ENCODE results near the gene AGAP1.

AGAP1 gene

DNA sequence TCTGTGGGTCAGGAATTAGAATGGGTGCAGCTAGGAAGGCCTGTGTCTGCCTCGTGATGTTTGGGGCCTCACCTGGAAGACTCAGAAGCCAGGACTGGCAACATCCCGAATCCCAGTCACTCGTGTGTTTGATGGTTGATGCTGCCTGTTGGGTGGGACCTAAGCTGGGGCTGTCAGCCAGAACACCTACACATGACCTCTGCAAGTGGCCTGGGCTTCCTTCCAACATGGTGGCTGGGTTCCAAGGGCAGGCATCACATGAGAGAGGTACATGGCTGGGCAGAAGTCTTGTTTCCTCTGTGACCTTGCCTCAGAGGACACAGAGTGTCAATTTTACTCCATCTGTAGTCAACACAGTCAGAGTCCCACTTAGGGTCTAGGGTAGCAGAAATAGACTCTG lies 496.5 kb downstream of the AGAP1 start:
- no peak for FAIRE-seq
- DNase-seq (ENCODE audit: insufficient read length, low spot score) = no peak

DNA sequence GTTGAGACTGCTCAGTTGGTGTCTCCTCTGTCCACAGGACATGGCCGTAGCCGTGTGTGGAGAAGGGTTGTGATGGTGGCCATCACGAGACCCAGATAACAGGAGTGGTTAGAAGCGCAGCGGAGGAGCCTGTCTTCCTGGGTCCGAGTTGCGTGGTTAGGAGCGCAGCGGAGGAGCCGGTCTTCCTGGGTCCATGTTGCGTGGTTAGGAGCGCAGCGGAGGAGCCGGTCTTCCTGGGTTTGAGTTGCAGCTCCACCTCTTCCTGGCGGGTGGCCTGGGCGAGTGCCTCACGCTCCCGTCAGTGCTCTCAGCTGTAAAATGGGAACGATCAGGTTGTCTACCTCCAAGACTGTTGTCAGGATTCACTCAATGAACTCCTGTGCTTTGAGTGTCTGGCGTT lies 498.2 kb downstream of the AGAP1 start:
- no peak for FAIRE-seq
- no peak for DNase-seq (ENCODE audit: insufficient read length, low spot score)

DNA sequence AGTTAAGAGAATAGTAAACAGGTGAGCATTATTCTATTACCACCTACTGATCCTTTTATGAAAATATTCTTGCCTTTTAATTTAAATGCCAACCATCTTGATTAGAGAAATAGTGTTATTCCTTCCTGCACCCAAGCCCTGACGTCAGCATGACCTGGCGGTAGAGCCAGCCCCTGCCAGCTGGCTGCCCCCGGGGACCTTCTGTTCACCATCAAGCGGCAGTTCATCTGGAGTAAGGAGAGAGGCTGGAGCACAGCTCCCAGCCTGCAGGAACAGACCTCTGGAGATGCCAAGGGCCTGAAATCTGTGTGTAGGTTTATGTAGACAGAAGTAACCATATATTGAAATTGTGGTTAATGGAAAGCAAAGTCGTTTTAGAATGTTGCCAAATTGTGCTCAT lies 502.6 kb downstream of the AGAP1 start:
- no peak for DNase-seq (ENCODE audit: insufficient read length, low spot score)
- no peak for FAIRE-seq

DNA sequence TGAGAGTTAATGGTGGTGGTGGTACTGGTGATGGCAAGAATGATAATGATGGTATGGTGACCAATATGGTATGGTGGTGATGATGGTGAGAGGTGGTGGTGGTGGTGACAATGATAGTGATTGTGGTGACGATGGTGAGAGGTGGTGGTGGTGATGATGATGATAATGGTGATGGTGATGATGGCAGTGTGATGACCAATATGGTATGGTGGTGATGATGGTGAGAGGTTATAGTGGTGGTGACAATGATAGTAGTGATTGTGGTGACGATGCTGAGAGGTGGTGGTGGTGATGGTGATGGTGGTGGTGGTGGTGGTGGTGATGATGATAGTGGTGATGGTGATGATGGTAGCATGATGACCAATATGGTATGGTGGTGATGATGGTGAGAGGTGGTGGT lies 505.2 kb downstream of the AGAP1 start:
- FAIRE-seq = peak; percentile 99

DNA sequence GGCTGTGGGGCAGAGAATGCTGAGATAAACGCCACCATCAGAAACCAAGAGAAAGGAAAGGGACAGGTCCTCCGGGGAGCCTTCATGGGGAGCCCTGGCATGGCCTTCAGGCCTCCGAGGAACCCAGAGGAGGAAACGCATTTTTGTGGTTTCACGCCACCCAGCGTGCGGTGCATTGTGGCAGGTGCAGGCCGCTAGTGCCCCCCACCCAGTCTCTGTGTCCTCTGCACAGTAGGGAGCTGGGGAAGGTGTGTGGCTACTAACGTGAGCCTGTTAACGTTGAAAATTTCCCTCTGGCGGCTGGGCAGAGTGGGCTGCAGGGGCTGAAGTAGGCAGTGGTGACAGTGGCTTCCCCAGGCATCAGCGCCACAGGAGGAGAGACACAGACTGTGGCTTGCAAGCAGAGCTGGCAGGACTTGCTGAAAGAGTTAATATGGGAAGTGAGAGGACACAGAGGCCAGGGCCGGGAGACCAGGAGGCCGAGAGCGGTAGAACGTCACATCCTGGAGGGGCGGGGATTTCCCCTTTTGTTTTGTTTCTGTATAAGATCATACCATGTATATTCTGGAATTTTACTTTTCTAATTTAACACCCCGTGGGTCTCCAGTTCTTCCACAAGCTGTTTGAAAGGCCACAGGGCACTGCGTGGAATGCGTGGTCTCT lies 507.5 kb downstream of the AGAP1 start:
- DNase-seq (ENCODE audit: insufficient read length, low spot score) (no peak), FAIRE-seq (no peak)

More for the DNA sequence above, 505.2 kb downstream of the AGAP1 start:
- no peak for DNase-seq (ENCODE audit: insufficient read length, low spot score)

DNA sequence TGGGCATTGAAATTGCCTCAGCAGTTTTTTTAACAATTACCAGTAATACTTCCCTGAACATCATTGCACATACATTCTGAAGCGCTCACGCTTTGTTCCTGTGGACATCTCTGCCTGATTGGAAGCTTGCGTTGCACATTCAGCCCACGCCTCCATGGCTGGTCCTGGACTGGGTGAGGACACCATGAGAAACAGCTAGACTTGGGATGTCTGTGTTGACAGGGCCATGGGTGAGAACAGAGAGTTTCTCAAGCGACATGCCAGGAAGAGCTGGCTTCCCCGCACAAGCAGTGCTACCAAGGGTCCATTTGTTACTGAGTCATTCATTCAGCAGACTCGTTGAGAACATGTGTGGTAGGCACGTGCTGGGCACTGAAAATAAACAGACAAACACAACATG lies 508.0 kb downstream of the AGAP1 start:
- FAIRE-seq (no peak), DNase-seq (ENCODE audit: insufficient read length, low spot score) (no peak)

DNA sequence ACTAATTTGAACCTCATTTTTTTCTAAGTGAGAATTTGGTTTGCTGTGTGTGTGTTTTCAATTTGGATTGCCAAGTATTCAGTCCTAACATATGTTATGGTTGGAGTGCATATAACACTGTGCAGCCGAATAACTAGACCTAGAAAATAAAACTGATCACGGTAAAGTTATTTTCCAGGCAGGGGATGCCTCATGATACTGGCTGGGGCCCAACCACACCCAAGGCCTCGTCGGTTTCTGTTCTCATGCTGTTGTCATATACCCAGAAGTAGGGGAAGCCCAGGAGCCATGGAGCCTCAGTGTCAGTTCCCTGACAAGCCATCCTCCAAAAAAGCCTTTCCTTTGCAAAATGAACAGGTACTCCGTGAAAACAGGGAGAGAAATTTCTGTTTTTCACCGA lies 514.2 kb downstream of the AGAP1 start:
- FAIRE-seq (no peak), DNase-seq (ENCODE audit: insufficient read length, low spot score) (no peak)

DNA sequence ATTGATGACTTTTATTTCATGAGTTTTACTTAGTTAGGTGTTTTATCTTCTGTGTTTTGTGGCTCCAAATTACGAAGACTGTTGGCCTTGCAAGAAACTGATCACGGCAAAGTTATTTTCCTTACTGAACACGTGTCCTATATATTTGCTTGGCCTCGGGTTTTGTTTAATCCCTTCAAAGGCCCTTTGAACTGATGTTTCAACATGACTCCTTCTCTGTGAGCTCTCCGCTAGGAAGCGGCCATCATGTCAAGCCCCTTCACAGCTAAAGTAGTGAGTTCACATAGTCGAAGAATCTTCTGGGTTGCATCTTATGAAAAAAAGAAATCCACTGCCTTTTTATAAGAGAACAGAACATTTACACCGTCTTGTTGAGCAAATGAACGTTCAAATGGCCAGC lies 515.0 kb downstream of the AGAP1 start:
- DNase-seq (ENCODE audit: insufficient read length, low spot score) (no peak), FAIRE-seq (no peak)

DNA sequence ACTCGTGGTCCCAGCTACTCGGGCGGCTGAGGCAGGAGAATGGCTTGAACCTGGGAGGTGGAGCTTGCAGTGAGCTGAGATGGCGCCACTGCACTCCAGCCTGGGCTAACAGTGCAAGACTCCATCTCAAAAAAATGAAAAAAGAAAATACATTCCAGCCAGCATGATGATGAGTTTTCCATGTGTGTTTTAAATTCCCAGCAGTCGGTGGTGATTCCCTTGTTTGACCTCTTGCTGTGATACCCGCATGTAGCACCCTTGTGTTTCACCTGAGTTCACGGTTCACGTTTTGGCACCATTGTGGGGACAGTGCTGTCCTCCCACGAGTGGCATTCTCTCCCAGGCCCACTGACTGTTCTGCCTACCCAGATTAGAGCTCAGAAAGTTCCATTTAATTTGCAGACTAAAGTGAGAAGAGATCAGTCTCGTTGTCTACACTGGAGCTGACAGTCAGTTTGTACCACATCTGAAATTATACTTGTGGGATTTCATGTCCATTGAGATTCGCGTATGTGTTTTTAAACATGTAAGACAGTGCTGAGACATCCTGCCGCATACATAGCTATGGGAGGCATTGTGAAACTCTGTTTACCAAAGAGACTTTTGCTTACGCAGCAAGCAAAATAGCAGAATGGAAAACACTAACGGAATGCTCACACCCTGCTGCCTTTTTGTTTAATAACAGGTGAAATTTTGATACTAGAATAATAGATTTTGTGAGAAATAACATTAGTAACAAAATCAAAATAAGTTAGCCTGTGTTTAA lies 517.3 kb downstream of the AGAP1 start:
- FAIRE-seq (no peak), DNase-seq (ENCODE audit: insufficient read length, low spot score) (no peak)

DNA sequence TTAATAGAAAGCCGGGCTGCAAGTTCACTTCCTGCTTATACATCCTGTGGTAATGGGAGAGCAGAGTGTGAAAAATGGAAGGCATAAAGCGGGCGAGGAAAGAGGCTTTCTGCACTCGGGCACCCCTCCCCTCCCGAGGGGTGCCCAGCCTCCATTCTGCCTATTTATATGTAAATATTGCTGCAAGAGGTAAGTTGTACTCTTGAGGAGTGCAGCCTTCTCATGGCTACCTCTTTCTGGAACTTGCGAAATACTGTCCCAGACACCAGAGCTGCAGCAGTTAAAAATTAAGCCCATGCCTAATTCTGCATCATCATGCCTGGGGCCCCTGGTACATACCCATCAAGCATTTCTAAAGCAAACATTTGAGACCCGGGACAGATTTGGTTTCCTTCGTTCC lies 518.3 kb downstream of the AGAP1 start:
- no peak for FAIRE-seq
- no peak for DNase-seq (ENCODE audit: insufficient read length, low spot score)

DNA sequence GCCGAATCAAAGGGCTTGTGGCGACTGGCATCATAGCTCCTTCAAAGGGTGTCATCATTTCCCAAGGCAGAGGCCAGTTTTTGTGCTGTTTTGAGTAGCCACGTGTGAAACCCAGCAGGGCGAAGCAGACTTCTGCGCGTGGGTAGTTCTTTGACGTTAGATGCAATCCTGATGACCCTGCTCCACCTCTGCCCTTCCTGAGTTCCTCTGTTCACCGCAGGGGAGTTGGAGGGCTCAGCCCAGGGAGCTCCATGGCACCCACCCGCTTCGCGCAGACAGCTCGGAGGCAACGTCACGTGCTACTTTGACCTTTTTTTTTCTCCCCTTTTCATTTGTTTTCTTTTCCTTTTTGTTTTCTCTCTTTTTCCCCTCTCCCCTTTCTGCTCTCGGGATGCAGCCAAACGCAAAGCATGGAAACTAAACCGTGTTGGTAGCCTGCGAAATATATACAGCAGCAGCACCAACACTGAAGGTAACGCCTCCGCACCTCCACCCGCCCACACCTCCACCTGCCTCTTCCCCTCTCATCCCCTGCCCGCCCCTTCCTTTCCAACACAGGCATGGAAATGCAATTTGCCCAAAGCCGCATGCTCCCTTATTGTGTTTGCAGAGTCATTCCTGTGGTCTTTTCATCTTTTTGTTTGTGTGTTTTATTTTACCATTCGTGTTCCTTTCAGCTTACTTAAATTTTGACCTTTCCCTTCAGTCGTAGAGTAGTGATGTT lies 520.7 kb downstream of the AGAP1 start:
- DNase-seq (ENCODE audit: insufficient read length, low spot score) (no peak), FAIRE-seq (no peak)

DNA sequence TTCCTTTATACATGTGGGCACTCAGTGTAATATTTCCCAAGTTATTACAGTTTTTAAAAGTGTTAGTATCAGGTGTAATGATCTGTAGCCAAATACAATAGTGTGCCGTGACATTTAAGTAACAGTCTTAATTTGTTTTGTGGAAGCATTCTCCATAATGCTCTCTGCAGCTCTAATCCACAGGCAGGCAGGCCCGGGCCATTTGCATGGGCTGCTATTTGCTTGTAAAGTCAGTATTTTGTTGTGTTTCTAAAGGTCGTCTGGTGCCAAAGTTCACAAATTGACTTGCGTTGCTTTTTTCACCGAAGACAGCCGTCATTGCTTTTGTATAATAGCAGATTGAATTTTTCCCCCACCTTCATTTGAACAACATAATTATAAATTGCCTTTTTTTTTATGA lies 521.3 kb downstream of the AGAP1 start:
- FAIRE-seq = no peak
- DNase-seq (ENCODE audit: insufficient read length, low spot score) = no peak

DNA sequence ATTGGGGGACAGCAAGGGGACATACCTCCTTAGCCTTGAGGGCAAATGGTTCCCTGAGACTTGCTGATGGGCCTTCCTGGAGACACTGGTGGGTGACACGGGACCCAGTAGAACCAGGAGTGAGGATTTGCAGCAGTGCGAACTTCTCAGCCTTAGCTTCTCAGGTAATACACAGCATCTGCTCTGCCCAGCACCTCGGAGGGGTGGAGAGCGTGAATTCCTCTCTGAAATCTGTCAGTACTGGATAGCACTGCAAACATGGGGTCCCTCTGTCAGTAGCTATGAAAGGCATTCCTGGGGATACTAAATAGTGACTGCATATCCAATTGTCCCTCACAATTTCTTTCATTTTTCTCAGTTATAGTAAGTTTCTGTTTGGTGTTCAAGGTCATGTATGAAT lies 522.7 kb downstream of the AGAP1 start:
- no peak for FAIRE-seq

DNA sequence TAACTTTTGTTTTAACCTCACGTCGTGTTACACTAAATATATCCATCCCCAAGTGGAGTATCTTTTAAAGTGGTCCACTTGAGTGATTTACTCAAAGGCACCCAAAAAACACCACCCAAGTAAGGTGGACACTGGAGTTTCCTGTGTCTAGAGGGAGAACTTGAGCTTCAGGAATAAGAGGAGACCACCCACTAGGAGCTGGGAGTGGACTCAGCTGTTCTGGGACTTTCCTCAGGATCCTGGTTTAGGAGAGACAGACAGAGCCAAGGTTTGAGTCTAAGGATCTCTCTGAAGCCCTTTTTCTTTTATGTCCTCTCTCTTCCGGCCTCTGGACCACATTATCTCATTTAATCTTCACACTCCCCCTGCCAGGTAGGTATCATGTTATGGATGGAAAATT lies 523.6 kb downstream of the AGAP1 start:
- no peak for FAIRE-seq

More for the DNA sequence above, 522.7 kb downstream of the AGAP1 start:
- DNase-seq (ENCODE audit: insufficient read length, low spot score) = no peak

DNA sequence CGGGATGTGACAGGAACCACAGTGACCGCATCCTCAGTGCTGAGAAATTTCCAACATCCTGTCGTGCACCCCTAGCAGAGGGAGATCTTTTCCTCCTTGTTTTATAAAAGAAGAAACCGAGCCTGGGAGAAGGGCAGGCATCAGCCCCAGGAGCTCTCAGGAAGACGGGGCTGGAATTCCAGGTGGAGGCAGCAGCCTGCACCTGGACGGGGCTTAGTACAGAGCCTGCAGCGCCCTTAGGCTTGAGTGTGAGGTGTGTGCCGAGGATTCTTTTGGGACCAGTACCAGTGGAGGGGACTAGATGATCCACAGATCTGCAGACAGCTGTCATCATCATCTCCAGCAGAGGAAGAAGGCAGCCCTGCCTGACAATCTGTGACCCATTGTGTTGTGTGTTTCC lies 525.6 kb downstream of the AGAP1 start:
- FAIRE-seq (no peak), DNase-seq (ENCODE audit: insufficient read length, low spot score) (no peak)

More for the DNA sequence above, 523.6 kb downstream of the AGAP1 start:
- DNase-seq (ENCODE audit: insufficient read length, low spot score) = no peak

DNA sequence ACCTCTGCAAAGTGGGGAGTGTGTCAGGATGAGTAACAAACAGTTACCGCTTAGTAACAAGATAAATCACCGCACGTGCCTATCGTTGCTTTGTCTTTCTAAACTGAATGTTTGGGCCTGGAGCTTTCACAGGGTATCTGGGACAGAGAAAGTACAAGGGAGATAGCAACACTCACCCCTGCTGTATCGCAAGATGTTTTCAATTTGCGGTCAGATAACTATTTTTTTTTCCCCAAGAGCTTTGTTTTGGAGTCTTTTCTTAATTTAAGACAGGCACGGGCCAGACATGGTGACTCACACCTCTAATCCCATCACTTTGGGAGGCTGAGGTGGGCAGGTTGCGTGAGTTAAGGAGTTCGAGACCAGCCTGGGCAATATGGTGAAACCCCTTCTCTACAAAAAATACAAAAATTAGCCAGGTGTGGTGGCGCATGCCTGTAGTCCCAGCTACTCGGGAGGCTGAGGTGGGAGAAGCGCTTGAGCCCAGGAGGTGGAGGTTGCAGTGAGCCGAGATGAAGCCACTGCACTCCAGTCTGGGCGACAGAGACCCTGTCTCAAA lies 527.7 kb downstream of the AGAP1 start:
- DNase-seq (ENCODE audit: insufficient read length, low spot score) = no peak
- no peak for FAIRE-seq

DNA sequence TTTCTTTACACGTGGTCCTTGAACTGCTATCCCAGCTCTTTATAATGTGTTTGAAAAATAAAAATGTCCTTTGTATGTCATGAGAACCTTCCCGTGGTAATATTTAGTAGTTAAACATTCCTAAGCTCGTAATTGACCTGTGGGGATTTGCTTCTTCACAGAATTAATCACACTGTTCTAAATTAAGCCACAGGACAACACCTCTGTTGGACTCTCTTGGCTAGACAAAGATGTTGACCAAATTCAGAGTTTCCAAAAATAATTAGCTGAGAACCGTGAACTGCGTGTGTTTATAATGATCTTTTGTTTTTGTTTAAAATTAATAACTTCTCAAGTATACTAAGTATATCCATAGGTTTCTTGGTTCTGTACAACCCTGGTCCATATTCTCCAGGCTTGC lies 528.3 kb downstream of the AGAP1 start:
- FAIRE-seq = no peak
- DNase-seq (ENCODE audit: insufficient read length, low spot score) = no peak

DNA sequence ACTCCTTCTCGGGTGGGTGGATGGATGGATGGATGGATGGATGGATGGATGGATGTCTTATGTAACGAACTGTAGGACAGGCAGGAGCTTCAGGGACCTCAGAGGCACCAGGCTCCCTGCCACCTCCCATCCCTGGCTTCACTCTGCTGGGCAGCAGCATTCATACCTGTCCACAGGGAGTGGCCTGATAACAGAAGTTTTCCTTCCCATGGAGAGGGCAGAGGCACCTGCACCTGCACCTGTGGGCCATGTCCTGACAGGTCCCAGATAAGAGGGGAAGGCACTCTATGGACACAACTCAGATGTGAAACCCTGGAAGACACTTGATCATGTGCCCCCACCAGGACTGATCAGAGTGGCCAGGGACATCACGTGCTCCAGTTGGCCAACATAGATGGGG lies 532.0 kb downstream of the AGAP1 start:
- DNase-seq (ENCODE audit: insufficient read length, low spot score) = no peak
- FAIRE-seq = no peak

DNA sequence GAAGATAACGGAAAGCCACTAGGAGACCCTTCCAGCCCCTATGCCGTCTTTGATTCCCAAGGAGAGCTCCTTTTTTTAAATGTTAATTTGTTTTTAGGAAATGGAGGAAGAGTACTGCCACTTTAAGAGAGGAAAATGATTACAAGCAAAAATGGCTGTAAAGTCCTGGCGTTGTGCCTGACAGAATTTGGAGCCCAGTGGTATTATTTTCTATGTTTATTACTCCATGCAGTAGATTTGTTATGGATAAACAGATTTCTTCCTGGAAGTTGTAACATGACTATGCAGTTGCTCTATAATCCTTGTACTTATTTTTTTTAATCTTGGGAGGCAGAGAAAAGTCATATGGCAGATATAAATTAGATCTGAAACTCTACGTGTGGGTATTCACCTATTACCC lies 533.0 kb downstream of the AGAP1 start:
- no peak for DNase-seq (ENCODE audit: insufficient read length, low spot score)
- no peak for FAIRE-seq

DNA sequence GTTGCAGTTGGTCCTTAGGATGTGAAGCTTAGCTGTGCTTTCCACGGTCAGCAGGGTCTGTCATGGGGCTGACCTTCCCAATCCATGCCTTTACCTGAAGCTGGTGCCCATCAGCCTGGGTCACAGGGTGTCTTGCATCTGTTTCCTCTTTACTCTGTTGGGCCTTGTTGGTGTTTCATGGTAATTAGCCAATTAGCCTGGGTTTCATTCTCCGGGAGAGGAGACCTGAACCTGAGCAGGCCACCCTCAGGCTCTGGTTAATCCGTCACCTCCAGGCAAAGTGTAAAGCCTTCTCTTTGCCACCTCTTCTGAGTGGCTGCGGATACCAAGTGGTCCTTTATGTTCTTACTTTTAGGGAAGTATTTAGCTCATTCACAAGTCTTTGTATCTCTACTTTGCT lies 534.2 kb downstream of the AGAP1 start:
- DNase-seq (ENCODE audit: insufficient read length, low spot score) = no peak
- FAIRE-seq = no peak

DNA sequence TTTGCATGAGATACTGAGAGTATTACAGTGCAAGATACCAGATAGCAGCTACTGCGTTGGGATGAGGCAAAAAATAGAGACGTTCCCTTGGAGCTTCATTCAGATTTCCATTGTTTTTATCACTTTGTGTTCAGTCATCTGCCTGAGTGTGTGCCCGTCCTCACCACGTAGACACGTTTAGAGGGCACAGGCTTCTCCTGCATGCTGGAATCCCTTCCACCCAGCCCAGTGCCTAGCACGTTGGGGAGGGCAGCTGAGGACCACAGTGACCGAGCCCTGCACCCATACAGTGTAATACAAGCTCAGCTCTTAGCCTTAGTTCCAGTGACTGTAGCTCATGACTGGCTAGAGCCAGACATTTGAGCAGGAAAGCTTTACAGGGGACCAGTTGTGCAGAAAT lies 539.6 kb downstream of the AGAP1 start:
- FAIRE-seq (no peak), DNase-seq (ENCODE audit: insufficient read length, low spot score) (no peak)

DNA sequence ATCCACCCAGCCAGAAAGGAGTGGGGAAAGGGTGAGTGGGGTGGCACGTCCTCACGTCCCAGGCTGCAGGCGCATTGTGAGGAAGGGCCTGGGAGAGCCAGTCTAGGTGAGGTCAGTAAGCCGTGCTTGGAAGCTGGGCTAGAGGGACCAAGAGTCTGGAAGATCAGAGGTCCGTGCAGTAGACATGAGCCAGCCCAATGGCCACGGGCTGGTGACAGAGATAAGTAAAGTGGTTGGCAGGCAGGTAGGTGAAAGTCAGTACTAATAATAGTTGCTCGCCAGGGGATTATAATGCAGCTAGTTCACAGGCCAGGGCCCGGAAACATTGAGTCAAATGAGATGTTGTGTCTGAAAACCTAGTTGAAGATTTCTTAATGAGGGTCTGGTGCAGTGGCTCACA lies 541.1 kb downstream of the AGAP1 start:
- FAIRE-seq (no peak), DNase-seq (ENCODE audit: insufficient read length, low spot score) (no peak)
